Psoas muscle (tissue), 8 donors: ENCODE measurements around the gene PTPRH. TPM values are rescaled to one million over a fixed set of nuclear protein-coding genes. Genes with fewer than 3 reads are reported as not detected.
"Not testable (repeated sequence)": the region's sequence is repeated elsewhere in the genome, so short reads cannot be mapped to it uniquely, and the experiment has no call there.

Source experiments
- ATAC-seq, 4 donors: fragments of 200-7000 bp; cut with Tn5 transposase; one replicate each; pipeline ENCODE4 v1.9.1; 2020; ENCODE audit warnings: moderate library complexity in 3 of 4, mild to moderate bottlenecking in 2 of 4
- DNase-seq, 2 donors: peaks; one replicate each; pipeline ENCODE4 v3.0.0-alpha.2; 2020
- H3K27ac ChIP-seq: fragments of 200-600 bp; one replicate; pipeline ENCODE4 v1.8.0; 2022
- H3K27me3 ChIP-seq, 3 donors: fragments of 200-600 bp in 1 of 3; one replicate each; pipeline versions ENCODE4 v1.6.1 to v1.8.0; 2013 to 2022; ENCODE audit warnings: low read length in 2 of 3, mild to moderate bottlenecking in 2 of 3, moderate library complexity in 1 of 3; ENCODE audit not compliant: insufficient read depth in 3 of 3
- H3K36me3 ChIP-seq, 2 donors: fragments of 200-600 bp in 1 of 2; one replicate each; pipeline versions ENCODE4 v1.6.1 to v1.8.0; 2013 to 2022; ENCODE audit warnings: low read depth in 1 of 2, mild to moderate bottlenecking in 1 of 2, moderate library complexity in 1 of 2; ENCODE audit not compliant: insufficient read depth in 1 of 2
- H3K4me1 ChIP-seq: fragments of 200-600 bp; one replicate; pipeline ENCODE4 v1.8.0; 2022
- H3K4me3 ChIP-seq: fragments of 200-600 bp; one replicate; pipeline ENCODE4 v1.8.0; 2022; ENCODE audit warnings: mild to moderate bottlenecking
- H3K9me3 ChIP-seq: fragments of 200-600 bp; one replicate; pipeline ENCODE4 v1.8.0; 2022
- WGBS, 3 donors: extraction: QIAGEN DNeasy Blood & Tissue Kit; methylation state at CpG; one replicate each; pipeline versions ENCODE4 v1.1.6 to v1.1.7; 2013; 5-methylcytosine and 5-hydroxymethylcytosine counted together
- intact Hi-C, 2 donors: fragments of 100-400 bp; cut with DNase I; formaldehyde crosslinking; loops; one replicate each; pipeline versions ENCODE4 v1.11.0 to v1.14.2; 2022
- polyA plus RNA-seq, 3 donors: library from polyadenylated mRNA; stranded (reverse); fragments of 200-250 nt; gene quantifications; one replicate each; pipeline ENCODE4 v1.2.3, GENCODE V29; 2013
- total RNA-seq, 4 donors: library from RNA; stranded (reverse); fragmentation: NEBNext Ultra II Directional in 2 of 4; extraction: Animal tissue kit (Norgen Biotek cat#: 25700) in 2 of 4; gene quantifications; one replicate each; pipeline versions ENCODE4 v1.2.1 to v1.2.4, GENCODE V29; 2021 to 2023
- TF ChIP-seq, protein P1 (sequence below): fragments of 200-600 bp; IDR thresholded peaks from one replicate; pipeline ENCODE4 v1.8.0; 2022; ENCODE audit warnings: antibody characterized with exemption
- donor health status: healthy with polysubstance abuse.
- donor health status: DM: no; HTN: no; CAD: no; lungs with moderate emphysema.
- donor health status: Bipolar disorder and iron deficiency.
- donor health status: healthy.
- donor health status: DM: yes; HTN: yes; CAD: no.
- donor health status: DM: no; HTN: no; CAD: no.
- donor health status: DM: no; HTN: no; CAD: no.
- donor health status: DM: yes; HTN: yes; CAD: no.

The PTPRH gene
- total and polyA plus RNA-seq, 7 donors: 0.04 to 0.18 (median 0.13) TPM; not detected in 1

- peak within 1 kb of the TSS; percentile 59 for H3K4me3 ChIP-seq
- no peaks in the 10 kb centered on the region for H3K36me3 ChIP-seq
- H3K27ac ChIP-seq: peak within 1 kb of the TSS; percentile 53
- DNase-seq (no peak), ATAC-seq (no peak)
- H3K4me1 ChIP-seq: no peaks in the 10 kb centered on the region
- no peaks in the 10 kb centered on the region for H3K9me3 ChIP-seq
- WGBS, 3 donors: 55 to 59% (median 56%) methylated on average over 36 to 39 of the region's 39 CpGs
- TF ChIP-seq, protein P1, sequence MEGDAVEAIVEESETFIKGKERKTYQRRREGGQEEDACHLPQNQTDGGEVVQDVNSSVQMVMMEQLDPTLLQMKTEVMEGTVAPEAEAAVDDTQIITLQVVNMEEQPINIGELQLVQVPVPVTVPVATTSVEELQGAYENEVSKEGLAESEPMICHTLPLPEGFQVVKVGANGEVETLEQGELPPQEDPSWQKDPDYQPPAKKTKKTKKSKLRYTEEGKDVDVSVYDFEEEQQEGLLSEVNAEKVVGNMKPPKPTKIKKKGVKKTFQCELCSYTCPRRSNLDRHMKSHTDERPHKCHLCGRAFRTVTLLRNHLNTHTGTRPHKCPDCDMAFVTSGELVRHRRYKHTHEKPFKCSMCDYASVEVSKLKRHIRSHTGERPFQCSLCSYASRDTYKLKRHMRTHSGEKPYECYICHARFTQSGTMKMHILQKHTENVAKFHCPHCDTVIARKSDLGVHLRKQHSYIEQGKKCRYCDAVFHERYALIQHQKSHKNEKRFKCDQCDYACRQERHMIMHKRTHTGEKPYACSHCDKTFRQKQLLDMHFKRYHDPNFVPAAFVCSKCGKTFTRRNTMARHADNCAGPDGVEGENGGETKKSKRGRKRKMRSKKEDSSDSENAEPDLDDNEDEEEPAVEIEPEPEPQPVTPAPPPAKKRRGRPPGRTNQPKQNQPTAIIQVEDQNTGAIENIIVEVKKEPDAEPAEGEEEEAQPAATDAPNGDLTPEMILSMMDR: no peak
- peaks cover 0 to 30% (median 6%) of the 10 kb centered on the region in 3 donors for H3K27me3 ChIP-seq
- intact Hi-C loops: no loop called here
Observed at GRCh38 chr19:55157064-55157908, 52.0 kb downstream of the PTPRH start, which contains the start of gene TNNI3. TSS of gene TNNI3 (minus strand) at chr19:55157732. CDS start at chr19:55157589, 143 bp downstream.

- Histone ChIP-seq H3K4me3 (peak overlapping the region; percentile 59), H3K36me3 (no peaks in the 10 kb centered on the region), H3K9me3 (no peaks in the 10 kb centered on the region), H3K4me1 (no peaks in the 10 kb centered on the region), H3K27me3 (peaks cover 0 to 22% (median 3%) of the 10 kb centered on the region in 3 donors), H3K27ac (peak overlapping the region; percentile 30)
- DNase-seq: peak; percentile 57 to 81
- TF ChIP-seq, protein P1: no peak
- intact Hi-C loops: no loop called here
- ATAC-seq: peak; percentile 59 to 72 (median 66)
- 5 to 9% (median 8%) methylated on average over 41 to 52 of the region's 52 CpGs for WGBS, 3 donors
Observed at GRCh38 chr19:55156202-55157063, 52.9 kb downstream of the PTPRH start.

- intact Hi-C loops, H3K9me3 ChIP-seq, ATAC-seq, DNase-seq, H3K36me3 ChIP-seq, H3K4me1 ChIP-seq: not testable (repeated sequence)
- 5 to 11% (median 6%) methylated on average over 5 of the region's 5 CpGs for WGBS, 3 donors
- H3K4me3 ChIP-seq: peak overlapping the region; percentile 59
- H3K27me3 ChIP-seq: peaks cover 0 to 17% (median 3%) of the 10 kb centered on the region in 3 donors
- peak overlapping the region; percentile 30 for H3K27ac ChIP-seq
Observed at GRCh38 chr19:55155784-55156183, 53.5 kb downstream of the PTPRH start.

DNA sequence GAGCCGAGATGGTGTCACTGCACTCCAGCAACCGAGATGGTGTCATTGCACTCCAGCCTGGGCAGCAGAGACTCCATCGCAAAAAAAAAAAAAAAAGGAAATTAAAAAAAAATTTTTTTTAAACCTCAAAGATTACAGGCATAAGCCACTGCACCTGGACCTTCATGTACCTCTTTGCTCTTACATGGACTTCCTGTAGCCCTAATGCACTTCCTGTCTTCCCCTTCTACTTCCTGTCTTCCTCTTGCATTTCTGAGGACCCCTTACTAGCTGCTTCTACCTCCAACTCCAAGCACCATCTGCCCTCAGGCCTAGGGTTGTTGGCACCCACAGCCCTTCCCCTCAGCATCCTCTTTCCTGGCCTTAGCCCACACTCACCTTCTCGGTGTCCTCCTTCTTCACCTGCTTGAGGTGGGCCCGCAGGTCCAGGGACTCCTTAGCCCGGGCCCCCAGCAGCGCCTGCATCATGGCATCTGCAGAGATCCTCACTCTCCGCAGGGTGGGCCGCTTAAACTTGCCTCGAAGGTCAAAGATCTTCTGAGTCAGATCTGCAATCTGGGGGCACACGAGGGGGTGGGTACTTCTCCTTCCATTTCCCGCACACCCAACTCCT, 55.5 kb downstream of the PTPRH start:
- intact Hi-C loops: no loop called here
- no peaks in the 10 kb centered on the region for H3K9me3 ChIP-seq
- WGBS, 3 donors: 88 to 92% (median 90%) methylated on average over 12 of the region's 12 CpGs
- no peak for ATAC-seq
- no peaks in the 10 kb centered on the region for H3K36me3 ChIP-seq
- TF ChIP-seq, protein P1: no peak
- no peak for DNase-seq
- no peaks in the 10 kb centered on the region for H3K4me1 ChIP-seq
- H3K4me3 ChIP-seq: no peak overlapping the region
- peaks cover 0 to 23% (median 3%) of the 10 kb centered on the region in 3 donors for H3K27me3 ChIP-seq
- no peak overlapping the region for H3K27ac ChIP-seq
